K562 (cell line): ENCODE measurements around the gene CHML.

ENCODE experiments used
- ATF3 ChIP-seq, 2 experiments: fragments of 450-650 bp in 1 of 2; sonication (generic) in 1 of 2; formaldehyde crosslinking in 1 of 2; IDR thresholded peaks in 1 of 2; conservative IDR thresholded peaks in 1 of 2; 2 replicates each; pipeline versions ENCODE4 v1.6.1 to v1.8.1; 2016 to 2023; ENCODE audit warnings: mild to moderate bottlenecking in 2 of 2, moderate library complexity in 2 of 2, inconsistent platforms in 1 of 2, missing genetic modification reagents in 1 of 2
- E2F4 ChIP-seq: sonication (generic); formaldehyde crosslinking; IDR thresholded peaks from 2 replicates; pipeline ENCODE4 v1.8.0; 2022; ENCODE audit warnings: mild to moderate bottlenecking, low read depth, missing genetic modification reagents
- NCOA1 ChIP-seq: fragments of 450-650 bp; IDR thresholded peaks from 2 replicates; pipeline ENCODE4 v1.6.1; 2016; ENCODE audit warnings: low read depth
- POLR2AphosphoS5 ChIP-seq: IDR thresholded peaks from 2 replicates; pipeline ENCODE4 v1.6.1; 2011; ENCODE audit warnings: mild to moderate bottlenecking, low read depth, low read length, moderate library complexity; ENCODE audit not compliant: control insufficient read depth, insufficient read depth
- RAD21 ChIP-seq, 2 experiments: fragments of 250-450 bp in 1 of 2; fragments of 450-650 bp in 1 of 2; sonication (Bioruptor Pico) in 1 of 2; formaldehyde crosslinking in 1 of 2; IDR thresholded peaks in 1 of 2; conservative IDR thresholded peaks in 1 of 2; 2 replicates each; pipeline versions ENCODE4 v1.4.0 to v1.8.0; 2020 to 2022; ENCODE audit warnings: mild to moderate bottlenecking in 2 of 2, moderate library complexity in 1 of 2
- TAF1 ChIP-seq: IDR thresholded peaks from 2 replicates; pipeline ENCODE4 v1.6.1; 2011; ENCODE audit warnings: mild to moderate bottlenecking, low read length, moderate library complexity; ENCODE audit not compliant: insufficient read depth, control insufficient read depth, severe bottlenecking; ENCODE audit errors: extremely low read depth

- no peak for TF ChIP-seq RAD21 (CRISPR knock-in tag; conservative IDR thresholded peaks at IDR 0.05 in 1 of 2, IDR thresholded peaks at IDR 0.05 in 1 of 2)
- no peak for TF ChIP-seq E2F4 (CRISPR knock-in tag)
- TF ChIP-seq POLR2AphosphoS5 = no peak
- no peak for TF ChIP-seq TAF1
- no peak for TF ChIP-seq ATF3 (IDR thresholded peaks at IDR 0.05)
- TF ChIP-seq ATF3 (CRISPR knock-in tag; conservative IDR thresholded peaks at IDR 0.05) = no peak
- TF ChIP-seq NCOA1 = no peak
Measured at GRCh38 chr1:241590719-241591118, 49.5 kb downstream of the CHML start.
